NCI-H146 (cell line): ENCODE results near the gene EPS15.

Source experiments
- DNase-seq: peaks from one replicate; lab custom pipeline; 2025; lab: John Stamatoyannopoulos, UW

The EPS15 gene

GRCh38 chr1:51373898-51374297 lies 145.2 kb downstream of the EPS15 start:
- DNase-seq = no peak

GRCh38 chr1:51372561-51372960 lies 146.5 kb downstream of the EPS15 start:
- no peak for DNase-seq

- no peak for DNase-seq
Observed at GRCh38 chr1:51369171-51369570, 149.9 kb downstream of the EPS15 start.

- DNase-seq = no peak
Observed at GRCh38 chr1:51365774-51366173, 153.3 kb downstream of the EPS15 start.

GRCh38 chr1:51359879-51360278 lies 159.2 kb downstream of the EPS15 start:
- DNase-seq = no peak

- no peak for DNase-seq
Observed at GRCh38 chr1:51355382-51355781, 163.7 kb downstream of the EPS15 start.

GRCh38 chr1:51354416-51354815 lies 164.7 kb downstream of the EPS15 start:
- no peak for DNase-seq

- DNase-seq = no peak
Observed at GRCh38 chr1:51351907-51352306, 167.2 kb downstream of the EPS15 start.

GRCh38 chr1:51349862-51350261 lies 169.2 kb downstream of the EPS15 start:
- DNase-seq = no peak

- DNase-seq = no peak
Observed at GRCh38 chr1:51348147-51348527, 170.9 kb downstream of the EPS15 start.

- no peak for DNase-seq
Observed at GRCh38 chr1:51347398-51348146, 171.5 kb downstream of the EPS15 start.

GRCh38 chr1:51346086-51346942 lies 172.8 kb downstream of the EPS15 start:
- DNase-seq = no peak

- no peak for DNase-seq
Observed at GRCh38 chr1:51345300-51345687, 173.8 kb downstream of the EPS15 start.

GRCh38 chr1:51344602-51345299 lies 174.3 kb downstream of the EPS15 start:
- peak; percentile 46 for DNase-seq

GRCh38 chr1:51344276-51344601 lies 174.8 kb downstream of the EPS15 start:
- no peak for DNase-seq

- DNase-seq = no peak
Observed at GRCh38 chr1:51343624-51344023, 175.4 kb downstream of the EPS15 start.

GRCh38 chr1:51342591-51343206 lies 176.4 kb downstream of the EPS15 start:
- no peak for DNase-seq

GRCh38 chr1:51341876-51342496 lies 177.1 kb downstream of the EPS15 start:
- no peak for DNase-seq

GRCh38 chr1:51340380-51340779 lies 178.7 kb downstream of the EPS15 start:
- no peak for DNase-seq

GRCh38 chr1:51336711-51337110 lies 182.4 kb downstream of the EPS15 start:
- DNase-seq = no peak

- DNase-seq = no peak
Observed at GRCh38 chr1:51336004-51336403, 183.1 kb downstream of the EPS15 start.
